HFFc6 (cell line): ENCODE measurements around the gene DNAJC3. TPM values are rescaled to one million over a fixed set of nuclear protein-coding genes. Genes with fewer than 3 reads are reported as not detected.
A peak's percentile ranks its signal among the peaks of the same experiment; 100 is the strongest.

Experiments
- DNase-seq: peaks from one replicate; pipeline ENCODE4 v3.0.0-alpha.2; 2018
- H3K27ac Mint-ChIP-seq: 2 replicates; pipeline ENCODE4 v1.8.0; 2020; ENCODE audit warnings: mild to moderate bottlenecking, mixed read lengths
- H3K27me3 Mint-ChIP-seq: 2 replicates; pipeline ENCODE4 v1.8.0; 2021; ENCODE audit warnings: mild to moderate bottlenecking, moderate library complexity, mixed read lengths; ENCODE audit not compliant: insufficient read depth
- H3K36me3 Mint-ChIP-seq: 2 replicates; pipeline ENCODE4 v1.8.0; 2021; ENCODE audit warnings: low read depth, mixed read lengths
- H3K4me1 Mint-ChIP-seq: 2 replicates; pipeline ENCODE4 v1.8.0; 2020; ENCODE audit warnings: low read depth, mixed read lengths
- H3K4me3 Mint-ChIP-seq: 2 replicates; pipeline ENCODE4 v1.8.0; 2020; ENCODE audit warnings: mild to moderate bottlenecking, moderate library complexity, mixed read lengths
- H3K9me3 Mint-ChIP-seq: 2 replicates; pipeline ENCODE4 v1.8.0; 2020; ENCODE audit warnings: mild to moderate bottlenecking, mixed read lengths
- total RNA-seq, 6 experiments: library from RNA; stranded (reverse); fragmentation: NEBNext Ultra II Directional; extraction: Animal tissue kit (Norgen Biotek cat#: 25700); gene quantifications; 2 replicates in 1 of 6; 3 replicates in 5 of 6; pipeline ENCODE4 v1.2.3, GENCODE V29; 2021
- TF ChIP-seq, protein P1 (sequence below): fragments of 200-600 bp; sonication (generic); IDR thresholded peaks from 2 replicates; pipeline ENCODE4 v1.5.0; 2021; ENCODE audit warnings: antibody characterized with exemption, mild to moderate bottlenecking

Gene DNAJC3
- total RNA-seq, 6 experiments from 2014 or later: 40.6 to 53.7 (median 48.4) TPM

DNA sequence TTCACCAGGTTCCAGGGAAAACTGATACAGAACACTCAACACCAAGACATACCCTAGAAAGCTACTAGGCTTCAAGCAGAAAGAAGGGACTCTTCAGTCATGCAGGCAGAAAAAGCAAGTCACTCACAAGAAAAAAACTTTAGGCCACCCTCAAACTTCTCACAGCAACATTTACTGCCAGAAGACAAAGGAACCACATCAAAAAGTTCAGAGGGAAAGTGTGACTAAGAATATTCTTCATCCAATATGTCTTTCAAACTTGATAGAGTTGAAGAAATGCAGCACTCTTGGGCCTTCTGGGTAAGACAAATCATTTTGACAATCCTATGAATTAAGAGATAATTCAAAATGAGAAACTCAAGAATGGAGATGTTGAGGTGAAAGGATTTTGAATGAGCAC lies 40.1 kb upstream of the DNAJC3 start:
- Mint-ChIP-seq H3K36me3 (peaks cover 47% of the 10 kb centered on the region), H3K27me3 (peaks cover 4% of the 10 kb centered on the region), H3K4me1 (peaks cover 21% of the 10 kb centered on the region), H3K9me3 (no peaks in the 10 kb centered on the region), H3K27ac (no peak overlapping the region), H3K4me3 (no peak overlapping the region)
- TF ChIP-seq, protein P1, sequence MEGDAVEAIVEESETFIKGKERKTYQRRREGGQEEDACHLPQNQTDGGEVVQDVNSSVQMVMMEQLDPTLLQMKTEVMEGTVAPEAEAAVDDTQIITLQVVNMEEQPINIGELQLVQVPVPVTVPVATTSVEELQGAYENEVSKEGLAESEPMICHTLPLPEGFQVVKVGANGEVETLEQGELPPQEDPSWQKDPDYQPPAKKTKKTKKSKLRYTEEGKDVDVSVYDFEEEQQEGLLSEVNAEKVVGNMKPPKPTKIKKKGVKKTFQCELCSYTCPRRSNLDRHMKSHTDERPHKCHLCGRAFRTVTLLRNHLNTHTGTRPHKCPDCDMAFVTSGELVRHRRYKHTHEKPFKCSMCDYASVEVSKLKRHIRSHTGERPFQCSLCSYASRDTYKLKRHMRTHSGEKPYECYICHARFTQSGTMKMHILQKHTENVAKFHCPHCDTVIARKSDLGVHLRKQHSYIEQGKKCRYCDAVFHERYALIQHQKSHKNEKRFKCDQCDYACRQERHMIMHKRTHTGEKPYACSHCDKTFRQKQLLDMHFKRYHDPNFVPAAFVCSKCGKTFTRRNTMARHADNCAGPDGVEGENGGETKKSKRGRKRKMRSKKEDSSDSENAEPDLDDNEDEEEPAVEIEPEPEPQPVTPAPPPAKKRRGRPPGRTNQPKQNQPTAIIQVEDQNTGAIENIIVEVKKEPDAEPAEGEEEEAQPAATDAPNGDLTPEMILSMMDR: no peak
- no peak for DNase-seq

DNA sequence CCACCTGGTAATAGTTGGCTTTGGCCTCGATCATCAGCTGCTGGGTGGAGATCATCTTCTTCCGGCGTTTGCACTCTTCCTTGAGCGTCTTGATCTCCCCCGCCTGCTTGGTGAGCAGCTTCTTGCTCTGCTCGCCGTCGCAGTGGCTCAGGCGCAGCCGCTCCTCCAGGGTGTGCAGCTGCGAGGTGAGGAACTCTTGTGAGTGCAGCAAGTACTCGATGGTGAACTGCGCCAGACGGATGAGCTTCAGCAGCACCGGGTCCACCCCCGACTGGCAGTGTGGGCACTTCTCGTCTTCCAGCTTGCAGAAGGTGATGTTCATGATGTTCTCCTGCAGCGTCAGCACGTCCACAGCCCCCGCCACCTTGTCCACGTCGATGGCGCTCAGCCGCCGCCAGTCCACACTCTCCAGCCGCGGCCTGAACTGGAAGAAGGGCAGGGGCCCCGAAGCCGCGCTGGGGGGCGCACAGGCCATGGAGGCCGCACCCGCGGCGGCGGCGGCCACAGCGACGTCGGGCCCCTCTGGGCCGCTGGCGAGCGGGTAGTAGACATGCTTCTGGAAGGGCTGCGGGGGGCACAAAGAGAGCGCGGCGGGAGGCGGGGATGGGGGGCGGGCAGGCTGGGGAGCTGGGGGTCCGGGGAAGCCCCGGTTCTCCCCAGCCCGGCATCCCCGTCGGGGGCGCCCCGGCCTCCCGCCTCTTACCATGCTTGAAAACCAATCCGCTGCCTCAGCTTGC lies 35.5 kb upstream of the DNAJC3 start:
- H3K27me3 Mint-ChIP-seq: peaks cover 5% of the 10 kb centered on the region
- TF ChIP-seq, protein P1: no peak
- peaks cover 20% of the 10 kb centered on the region for H3K36me3 Mint-ChIP-seq
- H3K27ac Mint-ChIP-seq: peak overlapping the region; percentile 69
- H3K9me3 Mint-ChIP-seq: no peaks in the 10 kb centered on the region
- H3K4me3 Mint-ChIP-seq: peak overlapping the region; percentile 79
- no peak for DNase-seq
- H3K4me1 Mint-ChIP-seq: peaks cover 36% of the 10 kb centered on the region

DNA sequence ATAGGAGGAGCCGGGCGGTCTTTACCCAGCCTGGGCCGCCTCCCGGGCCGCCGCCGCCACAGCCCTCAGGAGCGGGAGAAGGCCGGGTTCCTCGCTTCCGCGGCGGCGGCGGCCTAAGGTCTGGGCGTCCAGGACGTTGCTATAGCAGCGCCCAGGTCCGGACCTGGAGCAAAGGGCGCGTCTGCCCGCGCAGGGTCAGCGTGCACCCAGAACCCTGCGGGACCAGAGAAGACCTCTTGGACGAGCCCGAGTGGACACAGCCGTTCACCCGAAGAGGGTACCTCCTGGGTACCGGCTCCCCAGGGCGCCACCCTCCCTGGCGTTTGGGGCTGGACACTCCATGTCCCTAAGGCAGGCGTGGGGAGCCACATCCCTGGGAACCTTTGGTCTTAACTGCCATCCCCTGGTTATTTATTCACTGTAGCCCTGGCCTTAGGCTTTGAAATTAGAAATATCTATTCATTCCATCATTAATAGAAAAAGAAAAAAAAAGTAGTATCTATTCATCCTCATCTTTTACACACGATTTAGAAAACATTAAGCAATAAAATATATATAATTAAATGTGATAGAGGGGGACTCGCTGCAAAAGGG lies 34.8 kb upstream of the DNAJC3 start:
- TF ChIP-seq, protein P1: no peak
- DNase-seq: peak; percentile 13
- no peak overlapping the region for H3K27ac Mint-ChIP-seq
- peaks cover 20% of the 10 kb centered on the region for H3K36me3 Mint-ChIP-seq
- H3K4me3 Mint-ChIP-seq: peak overlapping the region; percentile 90
- H3K4me1 Mint-ChIP-seq: peaks cover 36% of the 10 kb centered on the region
- no peaks in the 10 kb centered on the region for H3K9me3 Mint-ChIP-seq
- peaks cover 5% of the 10 kb centered on the region for H3K27me3 Mint-ChIP-seq

DNA sequence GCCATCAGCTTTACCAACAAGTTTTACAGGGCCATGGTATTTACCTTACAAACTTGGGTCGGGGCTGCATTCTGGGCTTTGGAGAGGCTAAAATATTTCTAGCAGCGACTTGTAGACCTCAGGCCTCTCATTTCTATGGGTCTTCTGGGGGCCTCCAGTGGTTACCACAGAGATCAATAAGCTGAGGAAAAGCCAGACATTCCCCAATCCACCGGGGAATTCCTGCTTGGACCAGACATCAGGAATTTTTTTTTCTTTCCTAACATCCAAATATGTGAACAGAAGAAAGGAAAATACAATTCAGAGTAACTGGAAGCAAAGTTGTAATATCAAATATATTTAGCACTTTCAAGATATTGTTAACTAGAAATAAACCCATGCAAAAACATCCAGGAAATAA lies 33.9 kb upstream of the DNAJC3 start:
- Mint-ChIP-seq H3K36me3 (peaks cover 20% of the 10 kb centered on the region), H3K27ac (peak overlapping the region; percentile 72)
- TF ChIP-seq, protein P1: no peak

DNA sequence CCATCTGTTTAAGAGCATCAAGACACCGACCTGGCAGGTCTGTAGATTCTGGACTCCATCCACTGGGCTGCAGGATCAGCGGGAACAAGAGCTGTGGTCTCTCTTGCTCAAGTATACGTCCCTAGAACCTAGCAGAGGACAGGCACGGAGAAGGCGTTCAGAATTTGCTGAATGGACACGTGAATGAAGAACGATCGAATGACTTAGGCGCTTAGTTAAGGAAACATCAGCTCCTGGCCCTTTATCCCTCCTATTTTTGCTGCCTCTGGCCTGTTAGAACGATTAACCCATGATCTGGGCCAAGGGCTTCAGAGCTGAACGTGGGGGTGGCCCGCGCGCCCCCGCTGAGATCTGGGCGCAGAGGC lies 33.4 kb upstream of the DNAJC3 start:
- Mint-ChIP-seq H3K27ac (peak overlapping the region; percentile 72), H3K36me3 (peaks cover 19% of the 10 kb centered on the region), H3K9me3 (no peaks in the 10 kb centered on the region), H3K4me3 (peak overlapping the region; percentile 90), H3K27me3 (peaks cover 5% of the 10 kb centered on the region), H3K4me1 (peaks cover 40% of the 10 kb centered on the region)
- TF ChIP-seq, protein P1: no peak
- peak; percentile 28 for DNase-seq

More for the DNA sequence above, 33.9 kb upstream of the DNAJC3 start:
- Mint-ChIP-seq H3K9me3 (no peaks in the 10 kb centered on the region), H3K27me3 (peaks cover 5% of the 10 kb centered on the region), H3K4me3 (peak overlapping the region; percentile 90), H3K4me1 (peaks cover 36% of the 10 kb centered on the region)
- DNase-seq: no peak
